IMR-90 (cell line): ENCODE results near the gene CDH3. TPM values are rescaled to one million over a fixed set of nuclear protein-coding genes. Genes with fewer than 3 reads are reported as not detected.

Experiments
- ATAC-seq: fragments of 200-7000 bp; cut with Tn5 transposase; 2 replicates; pipeline ENCODE4 v1.9.1; 2020; ENCODE audit warnings: low read depth, mild to moderate bottlenecking, moderate library complexity
- BruUV-seq: library from RNA; stranded (reverse); fragments of 400-500 nt; replicated peaks from 2 replicates; lab custom pipeline; 2021; lab: Mats Ljungman, UMichigan
- CTCF ChIA-PET: fragments of 300-600 bp; formaldehyde crosslinking; extraction: SDS; loops from one replicate; lab custom pipeline; 2021; ENCODE audit warnings: antibody characterized with exemption; lab: Yijun Ruan, JAX
- POLR2A ChIA-PET: fragments of 300-600 bp; sonication (Branson Sonifier 250); formaldehyde crosslinking; loops from one replicate; lab custom pipeline; 2022; ENCODE audit warnings: antibody characterized with exemption; ENCODE audit not compliant: unreplicated experiment; lab: Charles Lee
- DNase-seq: peaks from one replicate; pipeline ENCODE4 v3.0.0; 2013
- H2AFZ ChIP-seq: replicated peaks from 2 replicates; pipeline ENCODE3; 2013; ENCODE audit warnings: low read length, mild to moderate bottlenecking; ENCODE audit not compliant: poor library complexity
- H2AK5ac ChIP-seq: 2 replicates; pipeline ENCODE4 v1.6.1; 2013; ENCODE audit warnings: low read depth, low read length, inconsistent platforms
- H2AK9ac ChIP-seq: replicated peaks from 2 replicates; pipeline ENCODE3; 2013; ENCODE audit warnings: mild to moderate bottlenecking, low read depth, low read length, moderate library complexity; ENCODE audit not compliant: poor library complexity
- H2BK120ac ChIP-seq: 2 replicates; pipeline ENCODE4 v1.6.1; 2013; ENCODE audit warnings: low read depth, low read length, inconsistent platforms
- H2BK15ac ChIP-seq: 3 replicates; pipeline ENCODE4 v1.6.1; 2013; ENCODE audit warnings: low read depth, low read length, inconsistent platforms
- H2BK20ac ChIP-seq: 2 replicates; pipeline ENCODE4 v1.6.1; 2013; ENCODE audit warnings: low read depth, mild to moderate bottlenecking, inconsistent platforms, low read length, moderate library complexity
- H2BK5ac ChIP-seq: 2 replicates; pipeline ENCODE4 v1.6.1; 2013; ENCODE audit warnings: mild to moderate bottlenecking, low read depth, low read length, inconsistent platforms; ENCODE audit not compliant: poor library complexity, severe bottlenecking
- H3K14ac ChIP-seq: replicated peaks from 2 replicates; pipeline ENCODE4 v1.6.1; 2013; ENCODE audit warnings: low read depth, low read length, inconsistent platforms
- H3K18ac ChIP-seq: 2 replicates; pipeline ENCODE4 v1.6.1; 2013; ENCODE audit warnings: low read depth, low read length, control low read depth
- H3K23ac ChIP-seq: 2 replicates; pipeline ENCODE4 v1.6.1; 2013; ENCODE audit warnings: low read depth, low read length, inconsistent platforms
- H3K27ac ChIP-seq: 2 replicates; pipeline ENCODE4 v1.5.1; 2013; ENCODE audit warnings: mild to moderate bottlenecking, control low read depth, low read length; ENCODE audit not compliant: insufficient read depth
- H3K27me3 ChIP-seq: 2 replicates; pipeline ENCODE4 v1.6.1; 2013; ENCODE audit warnings: low read length; ENCODE audit not compliant: control insufficient read depth, insufficient read depth
- H3K36me3 ChIP-seq: 2 replicates; pipeline ENCODE4 v1.6.1; 2013; ENCODE audit warnings: low read length, mixed read lengths; ENCODE audit not compliant: control insufficient read depth, insufficient read depth
- H3K4ac ChIP-seq: 2 replicates; pipeline ENCODE4 v1.6.1; 2013; ENCODE audit warnings: low read depth, low read length, inconsistent platforms
- H3K4me1 ChIP-seq: 2 replicates; pipeline ENCODE4 v1.6.1; 2013; ENCODE audit warnings: low read length, mixed read lengths; ENCODE audit not compliant: control insufficient read depth, insufficient read depth
- H3K4me2 ChIP-seq: 2 replicates; pipeline ENCODE4 v1.6.1; 2013; ENCODE audit warnings: low read depth, mild to moderate bottlenecking, control low read depth, low read length, moderate library complexity
- H3K4me3 ChIP-seq: 2 replicates; pipeline ENCODE4 v1.5.1; 2013; ENCODE audit warnings: low read depth, mild to moderate bottlenecking, control low read depth, low read length, moderate library complexity; ENCODE audit not compliant: insufficient read depth
- H3K56ac ChIP-seq: 2 replicates; pipeline ENCODE4 v1.6.1; 2013; ENCODE audit warnings: low read length, inconsistent platforms; ENCODE audit not compliant: insufficient read depth; ENCODE audit errors: extremely low read depth
- H3K79me1 ChIP-seq, 2 experiments: 2 replicates each; pipeline ENCODE4 v1.6.1; 2013; ENCODE audit warnings: low read length in 2 of 2, inconsistent platforms in 1 of 2, low read depth in 1 of 2
- H3K9ac ChIP-seq: 2 replicates; pipeline ENCODE4 v1.6.1; 2013; ENCODE audit warnings: low read depth, low read length, control low read depth
- H3K9me1 ChIP-seq: 2 replicates; pipeline ENCODE4 v1.6.1; 2013; ENCODE audit warnings: low read length, inconsistent platforms; ENCODE audit not compliant: insufficient read depth
- H3K9me3 ChIP-seq: 2 replicates; pipeline ENCODE4 v1.6.1; 2013; ENCODE audit warnings: low read length; ENCODE audit not compliant: control insufficient read depth, insufficient read depth
- H4K20me1 ChIP-seq: 2 replicates; pipeline ENCODE4 v1.6.1; 2013; ENCODE audit warnings: low read length, inconsistent platforms; ENCODE audit not compliant: insufficient read depth
- H4K5ac ChIP-seq: 2 replicates; pipeline ENCODE4 v1.6.1; 2013; ENCODE audit warnings: mild to moderate bottlenecking, low read depth, low read length, control low read depth
- H4K8ac ChIP-seq, 2 experiments: 2 replicates each; pipeline ENCODE4 v1.6.1; 2013; ENCODE audit warnings: low read depth in 2 of 2, low read length in 2 of 2, control low read depth in 1 of 2, inconsistent platforms in 1 of 2
- H4K91ac ChIP-seq: 2 replicates; pipeline ENCODE4 v1.6.1; 2013; ENCODE audit warnings: low read depth, low read length, inconsistent platforms; ENCODE audit not compliant: insufficient read depth
- BHLHE40 ChIP-seq: fragments of 150-350 bp; IDR thresholded peaks from 2 replicates; pipeline ENCODE4 v1.6.1; 2016; ENCODE audit warnings: mild to moderate bottlenecking, low read depth, low read length
- CEBPB ChIP-seq: IDR thresholded peaks from 2 replicates; pipeline ENCODE4 v1.6.1; 2012; ENCODE audit warnings: low read depth, low read length, improper control_type of control experiment
- CHD1 ChIP-seq: IDR thresholded peaks from 2 replicates; pipeline ENCODE4 v1.6.1; 2012; ENCODE audit warnings: low read depth, low read length, improper control_type of control experiment
- FOS ChIP-seq: fragments of 150-350 bp; IDR thresholded peaks from 2 replicates; pipeline ENCODE4 v1.6.1; 2016; ENCODE audit warnings: low read depth, low read length
- MAFK ChIP-seq: IDR thresholded peaks from 2 replicates; pipeline ENCODE4 v1.6.1; 2012; ENCODE audit warnings: low read depth, low read length, improper control_type of control experiment
- MXI1 ChIP-seq: IDR thresholded peaks from 2 replicates; pipeline ENCODE4 v1.6.1; 2012; ENCODE audit warnings: low read depth, mild to moderate bottlenecking, low read length, moderate library complexity, borderline replicate concordance
- NFE2L2 ChIP-seq: fragments of 150-350 bp; IDR thresholded peaks from 2 replicates; pipeline ENCODE4 v1.6.1; 2016; ENCODE audit warnings: low read depth, mild to moderate bottlenecking, low read length
- POLR2A ChIP-seq: IDR thresholded peaks from 2 replicates; pipeline ENCODE4 v1.6.1; 2012; ENCODE audit warnings: mild to moderate bottlenecking, low read depth, low read length
- RAD21 ChIP-seq: IDR thresholded peaks from 2 replicates; pipeline ENCODE4 v1.6.1; 2012; ENCODE audit warnings: low read length, improper control_type of control experiment
- RCOR1 ChIP-seq: IDR thresholded peaks from 2 replicates; pipeline ENCODE4 v1.6.1; 2012; ENCODE audit warnings: mild to moderate bottlenecking, low read length, improper control_type of control experiment; ENCODE audit not compliant: insufficient replicate concordance
- RFX5 ChIP-seq: IDR thresholded peaks from 2 replicates; pipeline ENCODE4 v1.8.0; 2012; ENCODE audit warnings: low read depth, mild to moderate bottlenecking, low read length, moderate library complexity
- WGBS, 2 experiments: methylation state at CpG; one replicate each; pipeline versions ENCODE4 v1.1.5 to v1.1.7; 2013; ENCODE audit warnings: missing lambda C conversion rate in 2 of 2; ENCODE audit not compliant: insufficient read length in 1 of 2; ENCODE audit errors: extremely low coverage in 2 of 2; 5-methylcytosine and 5-hydroxymethylcytosine counted together
- dilution Hi-C: fragments of 300-500 bp; cut with HindIII; formaldehyde crosslinking; loops from one replicate; pipeline ENCODE4 v1.14.3; 2018; ENCODE audit warnings: low sequenced_read_pairs; ENCODE audit not compliant: unreplicated experiment
- in situ Hi-C: fragments of 300-500 bp; cut with MboI; formaldehyde crosslinking; loops from 3 replicates; pipeline ENCODE4 v1.14.3; 2019; ENCODE audit warnings: low sequenced_read_pairs, inconsistent platforms, mixed read lengths
- intact Hi-C: fragments of 100-400 bp; cut with micrococcal nuclease; formaldehyde crosslinking; loops from 2 replicates; pipeline ENCODE4 v1.10.0; 2022
- polyA plus RNA-seq, 3 experiments: library from polyadenylated mRNA; depleted of rRNA; stranded (reverse); fragments of >200 nt; gene quantifications; 2 replicates each; pipeline ENCODE4 v1.2.3, GENCODE V29; 2012; ENCODE audit warnings: low replicate concordance in 1 of 3
- total RNA-seq: library from RNA; depleted of rRNA; stranded (reverse); fragments of >200 nt; gene quantifications from 2 replicates; pipeline ENCODE4 v1.2.3, GENCODE V29; 2012
- TF ChIP-seq, protein P1 (sequence below): fragments of 150-350 bp; IDR thresholded peaks from 2 replicates; pipeline ENCODE4 v1.6.1; 2016; ENCODE audit warnings: low read depth, mild to moderate bottlenecking, low read length, moderate library complexity, borderline replicate concordance

CDH3 gene
- total and polyA plus RNA-seq, 2 of the 4 experiments (the other 2 are of a cell fraction) = not detected

DNA sequence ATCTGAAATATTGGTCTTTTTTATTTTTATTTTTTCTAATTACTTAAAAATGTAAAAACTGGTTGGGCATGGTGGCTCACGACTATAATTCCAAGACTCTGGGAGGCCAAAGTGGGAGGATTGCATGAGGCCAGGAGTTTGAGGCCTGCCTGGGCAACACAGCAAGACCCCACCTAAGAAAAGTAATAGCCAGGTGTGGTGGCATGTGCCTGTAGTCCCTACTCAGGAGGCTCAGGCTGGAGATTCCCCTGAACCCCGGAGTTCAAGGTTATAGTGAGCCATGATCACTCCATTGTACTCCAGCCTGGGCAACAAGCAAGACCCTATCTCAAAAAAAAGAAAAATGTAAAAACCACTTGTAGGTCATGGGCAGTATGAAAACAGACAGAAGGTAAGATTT, 36.8 kb upstream of the CDH3 start:
- no peak overlapping the region for H2AK5ac ChIP-seq
- TF ChIP-seq CEBPB = no peak
- TF ChIP-seq, protein P1, sequence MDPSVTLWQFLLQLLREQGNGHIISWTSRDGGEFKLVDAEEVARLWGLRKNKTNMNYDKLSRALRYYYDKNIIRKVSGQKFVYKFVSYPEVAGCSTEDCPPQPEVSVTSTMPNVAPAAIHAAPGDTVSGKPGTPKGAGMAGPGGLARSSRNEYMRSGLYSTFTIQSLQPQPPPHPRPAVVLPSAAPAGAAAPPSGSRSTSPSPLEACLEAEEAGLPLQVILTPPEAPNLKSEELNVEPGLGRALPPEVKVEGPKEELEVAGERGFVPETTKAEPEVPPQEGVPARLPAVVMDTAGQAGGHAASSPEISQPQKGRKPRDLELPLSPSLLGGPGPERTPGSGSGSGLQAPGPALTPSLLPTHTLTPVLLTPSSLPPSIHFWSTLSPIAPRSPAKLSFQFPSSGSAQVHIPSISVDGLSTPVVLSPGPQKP = no peak
- TF ChIP-seq FOS = no peak
- TF ChIP-seq NFE2L2 = no peak
- TF ChIP-seq MXI1 = no peak
- TF ChIP-seq CHD1 = no peak
- no peak for TF ChIP-seq RCOR1
- no peak for TF ChIP-seq BHLHE40
- no peak for TF ChIP-seq MAFK
- TF ChIP-seq POLR2A = no peak
- no peak for TF ChIP-seq RAD21
- no peak for TF ChIP-seq RFX5
- DNase-seq (no peak), ATAC-seq (no peak)
- H3K4ac ChIP-seq = no peak overlapping the region
- ChIA-PET POLR2A (no interaction called here), CTCF (interaction anchor here (1.0 kb wide), 1 partner anchor 17 kb away, joined by 3 read pairs; no protein-coding TSS in a partner anchor)
- no peak overlapping the region for H3K56ac ChIP-seq
- no peak overlapping the region for H4K91ac ChIP-seq
- no peak overlapping the region for H3K9ac ChIP-seq
- no CpG with 5 or more reads among the region's 2 CpGs for WGBS, 2 experiments
- no peak overlapping the region for H4K5ac ChIP-seq
- no peaks in the 10 kb centered on the region for H4K20me1 ChIP-seq
- dilution Hi-C loops (no loop called here), in situ Hi-C loops (no loop called here), intact Hi-C loops (no loop called here)
- no peak overlapping the region for H3K4me3 ChIP-seq
- H3K79me1 ChIP-seq = no peaks in the 10 kb centered on the region
- no peaks in the 10 kb centered on the region for H3K36me3 ChIP-seq
- H3K14ac ChIP-seq = no peak overlapping the region
- no peaks in the 10 kb centered on the region for H3K9me1 ChIP-seq
- no peak overlapping the region for H2BK120ac ChIP-seq
- H2AFZ ChIP-seq = no peak overlapping the region
- no peaks in the 10 kb centered on the region for H3K4me1 ChIP-seq
- H2BK15ac ChIP-seq = no peak overlapping the region
- peaks cover 11% of the 10 kb centered on the region for H3K9me3 ChIP-seq
- H2AK9ac ChIP-seq = no peak overlapping the region
- no peaks in the 10 kb centered on the region for H3K27me3 ChIP-seq
- no peak overlapping the region for H2BK20ac ChIP-seq
- no peak overlapping the region for H3K23ac ChIP-seq
- no peak overlapping the region for H4K8ac ChIP-seq
- no TSS peak for BruUV-seq
- no peak overlapping the region for H3K18ac ChIP-seq
- H3K4me2 ChIP-seq = no peak overlapping the region
- H2BK5ac ChIP-seq = no peak overlapping the region
- no peak overlapping the region for H3K27ac ChIP-seq
